Loucy (cell line): Measurements from ENCODE around the gene NPAS1.
A peak's percentile ranks its signal among the peaks of the same experiment; 100 is the strongest.

Experiments used
- H2AFZ ChIP-seq: fragments of 200-600 bp; sonication (generic); 2 replicates; pipeline ENCODE4 v1.6.0; 2016; ENCODE audit warnings: antibody characterized with exemption, mild to moderate bottlenecking, low read length, moderate library complexity
- H3F3A ChIP-seq: fragments of 200-600 bp; 2 replicates; pipeline ENCODE4 v1.6.0; 2016; ENCODE audit warnings: antibody characterized with exemption, low read depth, mild to moderate bottlenecking
- H3K27me3 ChIP-seq: fragments of 200-600 bp; sonication (generic); 2 replicates; pipeline ENCODE4 v1.6.1; 2014; ENCODE audit warnings: low read length, mild to moderate bottlenecking; ENCODE audit not compliant: insufficient read depth, poor library complexity, severe bottlenecking
- H3K36me3 ChIP-seq: fragments of 200-600 bp; sonication (generic); 2 replicates; pipeline ENCODE4 v1.6.1; 2016; ENCODE audit warnings: low read length; ENCODE audit not compliant: insufficient read depth
- H3K4me1 ChIP-seq: fragments of 200-600 bp; sonication (generic); 2 replicates; pipeline ENCODE4 v1.5.1; 2014; ENCODE audit warnings: low read length, mild to moderate bottlenecking; ENCODE audit not compliant: insufficient read depth, poor library complexity, severe bottlenecking
- H3K4me2 ChIP-seq: fragments of 200-600 bp; sonication (generic); 2 replicates; pipeline ENCODE4 v1.6.0; 2014; ENCODE audit warnings: antibody characterized with exemption, low read length, low read depth, mild to moderate bottlenecking; ENCODE audit not compliant: poor library complexity, severe bottlenecking
- H3K4me3 ChIP-seq: fragments of 200-600 bp; sonication (generic); 2 replicates; pipeline ENCODE4 v1.5.1; 2014; ENCODE audit warnings: low read length, mild to moderate bottlenecking, mixed read lengths; ENCODE audit not compliant: poor library complexity, severe bottlenecking
- H3K79me2 ChIP-seq: fragments of 200-600 bp; sonication (generic); 2 replicates; pipeline ENCODE4 v1.6.1; 2014; ENCODE audit warnings: low read length; ENCODE audit not compliant: insufficient read depth
- H3K9ac ChIP-seq: fragments of 200-600 bp; sonication (generic); 2 replicates; pipeline ENCODE4 v1.6.0; 2014; ENCODE audit warnings: mild to moderate bottlenecking, low read depth, low read length, moderate library complexity; ENCODE audit not compliant: poor library complexity, severe bottlenecking
- H3K9me2 ChIP-seq: fragments of 200-600 bp; sonication (generic); replicated peaks from 2 replicates; pipeline ENCODE4 v1.6.1; 2016; ENCODE audit warnings: low read depth, low read length, mixed read lengths
- H3K9me3 ChIP-seq: fragments of 200-600 bp; sonication (generic); 2 replicates; pipeline ENCODE4 v1.6.1; 2014; ENCODE audit warnings: mild to moderate bottlenecking, antibody characterized with exemption, low read length, low read depth; ENCODE audit not compliant: insufficient read depth
- H4K20me1 ChIP-seq: fragments of 200-600 bp; sonication (generic); 2 replicates; pipeline ENCODE4 v1.6.0; 2014; ENCODE audit warnings: antibody characterized with exemption, low read length, mild to moderate bottlenecking; ENCODE audit not compliant: insufficient read depth, poor library complexity, severe bottlenecking
- EZH2phosphoT487 ChIP-seq: fragments of 200-600 bp; IDR thresholded peaks from 2 replicates; pipeline ENCODE4 v1.6.1; 2018; ENCODE audit warnings: antibody characterized with exemption, mild to moderate bottlenecking, moderate library complexity, borderline replicate concordance
- TF ChIP-seq, protein P1 (sequence below): fragments of 200-600 bp; sonication (generic); conservative IDR thresholded peaks from 2 replicates; pipeline ENCODE4 v1.5.1; 2014; ENCODE audit warnings: mild to moderate bottlenecking, antibody characterized with exemption, low read length

NPAS1 gene

DNA sequence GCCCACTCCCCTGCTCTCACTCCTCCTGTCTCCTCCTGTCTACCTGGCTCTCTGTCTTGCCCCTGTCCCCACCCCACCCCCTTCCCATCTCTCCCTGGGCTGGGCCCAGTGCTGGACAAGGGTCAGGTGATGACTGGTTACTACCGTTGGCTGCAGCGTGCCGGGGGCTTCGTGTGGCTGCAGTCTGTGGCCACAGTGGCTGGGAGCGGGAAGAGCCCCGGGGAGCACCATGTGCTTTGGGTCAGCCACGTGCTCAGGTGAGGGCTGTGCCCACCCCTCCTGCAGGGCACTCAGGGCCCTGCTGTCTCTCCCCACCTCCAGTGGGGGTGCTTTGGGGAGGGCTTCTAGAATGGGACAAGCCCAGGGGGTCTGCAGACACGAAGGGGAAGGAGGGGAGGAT is 21.2 kb downstream of the NPAS1 start:
- H3K9me3 ChIP-seq = no peaks in the 10 kb centered on the region
- no peak overlapping the region for H3K4me3 ChIP-seq
- no peak overlapping the region for H2AFZ ChIP-seq
- H3K9me2 ChIP-seq = no peaks in the 10 kb centered on the region
- peaks cover 2% of the 10 kb centered on the region; the same call in 1 of the 2 replicates for H3K79me2 ChIP-seq
- H4K20me1 ChIP-seq = no peaks in the 10 kb centered on the region
- no peak for TF ChIP-seq EZH2phosphoT487
- TF ChIP-seq, protein P1, sequence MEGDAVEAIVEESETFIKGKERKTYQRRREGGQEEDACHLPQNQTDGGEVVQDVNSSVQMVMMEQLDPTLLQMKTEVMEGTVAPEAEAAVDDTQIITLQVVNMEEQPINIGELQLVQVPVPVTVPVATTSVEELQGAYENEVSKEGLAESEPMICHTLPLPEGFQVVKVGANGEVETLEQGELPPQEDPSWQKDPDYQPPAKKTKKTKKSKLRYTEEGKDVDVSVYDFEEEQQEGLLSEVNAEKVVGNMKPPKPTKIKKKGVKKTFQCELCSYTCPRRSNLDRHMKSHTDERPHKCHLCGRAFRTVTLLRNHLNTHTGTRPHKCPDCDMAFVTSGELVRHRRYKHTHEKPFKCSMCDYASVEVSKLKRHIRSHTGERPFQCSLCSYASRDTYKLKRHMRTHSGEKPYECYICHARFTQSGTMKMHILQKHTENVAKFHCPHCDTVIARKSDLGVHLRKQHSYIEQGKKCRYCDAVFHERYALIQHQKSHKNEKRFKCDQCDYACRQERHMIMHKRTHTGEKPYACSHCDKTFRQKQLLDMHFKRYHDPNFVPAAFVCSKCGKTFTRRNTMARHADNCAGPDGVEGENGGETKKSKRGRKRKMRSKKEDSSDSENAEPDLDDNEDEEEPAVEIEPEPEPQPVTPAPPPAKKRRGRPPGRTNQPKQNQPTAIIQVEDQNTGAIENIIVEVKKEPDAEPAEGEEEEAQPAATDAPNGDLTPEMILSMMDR = no peak
- no peak overlapping the region for H3K9ac ChIP-seq
- no peaks in the 10 kb centered on the region for H3K27me3 ChIP-seq
- no peak overlapping the region for H3K4me2 ChIP-seq
- H3F3A ChIP-seq = no peaks in the 10 kb centered on the region
- no peaks in the 10 kb centered on the region for H3K36me3 ChIP-seq
- H3K4me1 ChIP-seq = peaks cover 8% of the 10 kb centered on the region

DNA sequence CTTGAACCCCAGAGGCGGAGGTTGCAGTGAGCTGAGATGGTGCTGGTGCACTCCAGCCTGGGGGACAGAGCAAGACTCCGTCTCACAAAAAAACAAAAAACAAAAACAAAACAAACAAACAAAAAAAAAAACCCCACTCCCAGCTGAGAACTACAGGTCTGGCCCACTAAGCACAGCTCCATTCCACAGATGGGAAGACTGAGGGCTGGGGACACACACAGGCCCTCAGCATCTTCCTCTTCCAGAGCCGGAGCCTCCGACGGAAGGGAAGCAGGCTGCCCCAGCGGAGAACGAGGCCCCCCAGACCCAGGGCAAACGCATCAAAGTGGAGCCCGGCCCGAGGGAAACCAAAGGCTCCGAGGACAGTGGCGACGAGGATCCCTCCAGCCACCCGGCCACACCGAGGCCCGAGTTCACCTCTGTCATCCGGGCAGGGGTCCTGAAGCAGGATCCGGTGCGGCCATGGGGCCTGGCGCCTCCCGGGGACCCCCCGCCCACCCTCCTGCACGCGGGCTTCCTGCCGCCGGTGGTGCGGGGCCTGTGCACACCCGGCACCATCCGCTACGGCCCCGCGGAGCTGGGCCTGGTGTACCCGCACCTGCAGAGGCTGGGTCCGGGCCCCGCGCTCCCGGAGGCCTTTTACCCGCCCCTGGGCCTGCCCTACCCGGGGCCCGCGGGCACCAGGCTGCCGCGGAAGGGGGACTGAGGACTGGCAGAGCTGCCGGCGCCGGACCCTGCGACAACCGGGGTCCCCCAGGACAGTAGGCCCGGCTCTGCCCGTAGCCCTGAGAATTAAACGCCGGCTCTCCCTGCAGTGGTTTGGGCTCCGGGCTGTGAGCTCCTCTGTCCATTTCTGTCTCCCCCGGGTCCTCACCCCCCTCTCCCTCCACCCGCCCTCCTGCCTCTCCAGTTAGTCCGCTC is 25.6 kb downstream of the NPAS1 start:
- no peaks in the 10 kb centered on the region for H3K36me3 ChIP-seq
- no peak overlapping the region for H3K4me3 ChIP-seq
- TF ChIP-seq, protein P1 = no peak
- TF ChIP-seq EZH2phosphoT487 = no peak
- H3F3A ChIP-seq = no peaks in the 10 kb centered on the region
- no peak overlapping the region for H2AFZ ChIP-seq
- no peaks in the 10 kb centered on the region for H3K9me2 ChIP-seq
- peaks cover 20% of the 10 kb centered on the region for H3K79me2 ChIP-seq
- H3K4me1 ChIP-seq = peaks cover 16% of the 10 kb centered on the region
- H4K20me1 ChIP-seq = peaks cover 9% of the 10 kb centered on the region
- no peaks in the 10 kb centered on the region for H3K27me3 ChIP-seq
- H3K9ac ChIP-seq = no peak overlapping the region
- H3K4me2 ChIP-seq = no peak overlapping the region
- no peaks in the 10 kb centered on the region for H3K9me3 ChIP-seq

DNA sequence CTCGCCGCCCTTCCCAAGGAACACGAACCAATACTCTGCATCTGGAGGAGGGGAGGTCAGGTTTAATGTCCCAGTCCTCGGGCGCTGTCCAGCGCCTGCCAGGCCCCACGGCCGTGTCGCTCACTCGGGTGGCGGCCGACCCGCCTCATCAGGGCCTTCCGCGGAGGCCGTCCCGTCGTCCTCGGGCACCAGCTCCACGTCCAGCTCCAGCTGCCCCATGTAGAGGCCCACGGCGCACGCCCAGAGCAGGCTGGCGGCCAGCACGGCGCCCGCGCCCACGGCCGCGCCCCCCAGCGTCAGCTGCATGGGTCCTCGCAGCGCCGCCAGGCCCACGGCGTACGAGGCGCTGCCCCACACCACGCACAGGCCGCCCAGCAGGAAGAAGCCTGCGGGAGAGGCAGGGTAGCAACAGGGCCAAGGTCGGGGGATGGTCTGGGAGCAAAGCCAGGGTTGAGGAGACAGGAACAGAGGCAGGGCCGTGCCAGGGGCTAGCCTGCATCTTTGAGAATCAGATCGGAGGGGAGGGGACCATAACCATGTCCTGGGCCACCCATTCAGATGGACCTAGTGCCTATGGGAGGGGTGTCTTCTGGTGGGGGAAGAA is 26.3 kb downstream of the NPAS1 start:
- H3K9me2 ChIP-seq = no peaks in the 10 kb centered on the region
- no peak overlapping the region for H3K4me3 ChIP-seq
- H3K9me3 ChIP-seq = no peaks in the 10 kb centered on the region
- H2AFZ ChIP-seq = no peak overlapping the region
- H3F3A ChIP-seq = no peaks in the 10 kb centered on the region
- H4K20me1 ChIP-seq = peaks cover 9% of the 10 kb centered on the region
- H3K79me2 ChIP-seq = peaks cover 20% of the 10 kb centered on the region
- H3K4me2 ChIP-seq = peak overlapping the region; percentile 92
- H3K9ac ChIP-seq = no peak overlapping the region
- no peaks in the 10 kb centered on the region for H3K36me3 ChIP-seq
- peaks cover 16% of the 10 kb centered on the region for H3K4me1 ChIP-seq
- TF ChIP-seq EZH2phosphoT487 = no peak
- TF ChIP-seq, protein P1 = no peak
- no peaks in the 10 kb centered on the region for H3K27me3 ChIP-seq
